RWPE2 (cell line): ENCODE measurements around the gene SH3RF2.
A peak's percentile ranks its signal among the peaks of the same experiment; 100 is the strongest.

Experiments used
- ATAC-seq: fragments of 200-7000 bp; cut with Tn5 transposase; 3 replicates; pipeline ENCODE4 v1.9.1; 2021; ENCODE audit warnings: low read depth
- DNase-seq: peaks from one replicate; pipeline ENCODE4 v3.0.0-alpha.2; 2020; ENCODE audit warnings: low spot score
- H3K27ac ChIP-seq: fragments of 450-650 bp; 2 replicates; pipeline ENCODE4 v1.5.1; 2017; ENCODE audit warnings: mild to moderate bottlenecking; ENCODE audit not compliant: poor library complexity, severe bottlenecking
- H3K27me3 ChIP-seq: fragments of 250-450 bp; sonication (Bioruptor Pico); 2 replicates; pipeline ENCODE4 v1.5.1; 2021; ENCODE audit warnings: mild to moderate bottlenecking, moderate library complexity; ENCODE audit not compliant: insufficient read depth, poor library complexity, severe bottlenecking
- H3K36me3 ChIP-seq: fragments of 250-450 bp; sonication (Bioruptor Pico); 2 replicates; pipeline ENCODE4 v1.5.1; 2020; ENCODE audit warnings: low read depth, mild to moderate bottlenecking, moderate library complexity
- H3K4me1 ChIP-seq: fragments of 250-450 bp; sonication (Bioruptor Pico); 2 replicates; pipeline ENCODE4 v1.5.1; 2021; ENCODE audit warnings: mild to moderate bottlenecking, moderate library complexity; ENCODE audit not compliant: insufficient read depth, poor library complexity, severe bottlenecking
- H3K4me3 ChIP-seq: fragments of 250-450 bp; sonication (Bioruptor Pico); 2 replicates; pipeline ENCODE4 v1.5.1; 2021; ENCODE audit warnings: mild to moderate bottlenecking, moderate library complexity; ENCODE audit not compliant: severe bottlenecking
- H3K9me3 ChIP-seq: fragments of 250-450 bp; sonication (Bioruptor Pico); 2 replicates; pipeline ENCODE4 v1.5.1; 2021; ENCODE audit warnings: mild to moderate bottlenecking, moderate library complexity; ENCODE audit not compliant: severe bottlenecking
- CTCF ChIP-seq: fragments of 450-650 bp; IDR thresholded peaks from one replicate; pipeline ENCODE4 v1.5.1; 2017; ENCODE audit warnings: mild to moderate bottlenecking, moderate library complexity; ENCODE audit not compliant: poor library complexity, severe bottlenecking

Gene SH3RF2

GRCh38 chr5:146091881-146092280 lies 155.5 kb downstream of the SH3RF2 start:
- Histone ChIP-seq H3K27ac (no peak overlapping the region), H3K27me3 (no peaks in the 10 kb centered on the region), H3K36me3 (no peaks in the 10 kb centered on the region), H3K4me1 (no peaks in the 10 kb centered on the region), H3K9me3 (no peaks in the 10 kb centered on the region), H3K4me3 (no peak overlapping the region)
- no peak for TF ChIP-seq CTCF
- ATAC-seq (peak; percentile 76), DNase-seq (no peak)

- Histone ChIP-seq H3K27ac (no peak overlapping the region), H3K9me3 (no peaks in the 10 kb centered on the region), H3K36me3 (no peaks in the 10 kb centered on the region), H3K4me3 (no peak overlapping the region), H3K27me3 (no peaks in the 10 kb centered on the region), H3K4me1 (no peaks in the 10 kb centered on the region)
- no peak for TF ChIP-seq CTCF
- ATAC-seq: no peak
- no peak for DNase-seq
Observed at GRCh38 chr5:146098047-146098446, 161.7 kb downstream of the SH3RF2 start.

- no peak overlapping the region for H3K27ac ChIP-seq
- no peaks in the 10 kb centered on the region for H3K9me3 ChIP-seq
- DNase-seq (no peak), ATAC-seq (no peak)
- no peaks in the 10 kb centered on the region for H3K27me3 ChIP-seq
- peaks cover 6% of the 10 kb centered on the region for H3K36me3 ChIP-seq
- no peaks in the 10 kb centered on the region for H3K4me1 ChIP-seq
- TF ChIP-seq CTCF: no peak
- H3K4me3 ChIP-seq: no peak overlapping the region
Observed at GRCh38 chr5:146101646-146102045, 165.3 kb downstream of the SH3RF2 start.

GRCh38 chr5:146103594-146103993 lies 167.2 kb downstream of the SH3RF2 start:
- Histone ChIP-seq H3K27ac (no peak overlapping the region), H3K4me3 (no peak overlapping the region), H3K27me3 (no peaks in the 10 kb centered on the region), H3K9me3 (no peaks in the 10 kb centered on the region), H3K36me3 (peaks cover 6% of the 10 kb centered on the region), H3K4me1 (no peaks in the 10 kb centered on the region)
- ATAC-seq (peak; percentile 42; the same call in 1 of the 3 replicates), DNase-seq (no peak)
- TF ChIP-seq CTCF: no peak

- Histone ChIP-seq H3K36me3 (peaks cover 6% of the 10 kb centered on the region), H3K9me3 (no peaks in the 10 kb centered on the region), H3K4me3 (no peak within 1 kb of the TSS), H3K27me3 (no peaks in the 10 kb centered on the region), H3K4me1 (no peaks in the 10 kb centered on the region), H3K27ac (no peak within 1 kb of the TSS)
- no peak for DNase-seq
- no peak for TF ChIP-seq CTCF
- ATAC-seq: no peak
Observed at GRCh38 chr5:146105477-146105876, 169.1 kb downstream of the SH3RF2 start, which contains the start of gene PLAC8L1. TSS of gene PLAC8L1 (minus strand) at chr5:146105577. CDS start at chr5:146104311, 1,266 bp downstream.
